GM23338 (cell line): ENCODE measurements around the gene VSTM2L. TPM values are rescaled to one million over a fixed set of nuclear protein-coding genes. Genes with fewer than 3 reads are reported as not detected.

Experiments
- ATAC-seq: fragments of 200-7000 bp; cut with Tn5 transposase; 3 replicates; pipeline ENCODE4 v1.9.1; 2020
- DNase-seq: peaks from one replicate; pipeline ENCODE4 v3.0.0-alpha.2; 2015; ENCODE audit warnings: low spot score
- H2AFZ ChIP-seq: fragments of 200-600 bp; sonication (generic); 2 replicates; pipeline ENCODE4 v1.8.0; 2016; ENCODE audit warnings: antibody characterized with exemption, mild to moderate bottlenecking, moderate library complexity
- H3F3A ChIP-seq: fragments of 200-600 bp; sonication (generic); replicated peaks from 2 replicates; pipeline ENCODE4 v1.8.0; 2017; ENCODE audit warnings: antibody characterized with exemption, mixed run types, low read depth
- H3K27ac ChIP-seq: fragments of 200-600 bp; sonication (generic); 2 replicates; pipeline ENCODE4 v1.6.1; 2016; ENCODE audit warnings: low read depth
- H3K27me3 ChIP-seq: fragments of 200-600 bp; sonication (generic); 2 replicates; pipeline ENCODE4 v1.8.0; 2016; ENCODE audit warnings: mild to moderate bottlenecking, mixed run types, moderate library complexity; ENCODE audit not compliant: insufficient read depth
- H3K36me3 ChIP-seq: fragments of 200-600 bp; sonication (generic); 2 replicates; pipeline ENCODE4 v1.8.0; 2016; ENCODE audit warnings: mild to moderate bottlenecking; ENCODE audit not compliant: insufficient read depth
- H3K4me1 ChIP-seq: fragments of 200-600 bp; sonication (generic); 2 replicates; pipeline ENCODE4 v1.8.0; 2016; ENCODE audit warnings: mild to moderate bottlenecking, moderate library complexity; ENCODE audit not compliant: insufficient read depth
- H3K4me2 ChIP-seq: fragments of 200-600 bp; sonication (generic); 2 replicates; pipeline ENCODE4 v1.7.1; 2017; ENCODE audit warnings: mixed run types
- H3K4me3 ChIP-seq: fragments of 200-600 bp; sonication (generic); 2 replicates; pipeline ENCODE4 v1.6.1; 2016; ENCODE audit warnings: mixed run types
- H3K79me2 ChIP-seq: fragments of 200-600 bp; sonication (generic); replicated peaks from 2 replicates; pipeline ENCODE4 v1.8.0; 2017; ENCODE audit warnings: mild to moderate bottlenecking; ENCODE audit not compliant: insufficient read depth
- H3K9me2 ChIP-seq: fragments of 200-600 bp; sonication (generic); 2 replicates; pipeline ENCODE4 v1.8.0; 2017; ENCODE audit not compliant: insufficient read depth
- H4K20me1 ChIP-seq: fragments of 200-600 bp; sonication (generic); replicated peaks from 2 replicates; pipeline ENCODE4 v1.8.0; 2017; ENCODE audit warnings: mild to moderate bottlenecking; ENCODE audit not compliant: insufficient read depth
- H3K27ac Mint-ChIP-seq: 2 replicates; pipeline ENCODE4 v1.8.0; 2020; ENCODE audit warnings: inconsistent platforms, mild to moderate bottlenecking, moderate library complexity, mixed read lengths
- H3K27me3 Mint-ChIP-seq: 3 replicates; pipeline ENCODE4 v1.8.0; 2022; ENCODE audit warnings: low read depth, mild to moderate bottlenecking, moderate library complexity, mixed read lengths, inconsistent platforms; ENCODE audit not compliant: insufficient read depth, poor library complexity
- H3K36me3 Mint-ChIP-seq: 3 replicates; pipeline ENCODE4 v1.8.0; 2021; ENCODE audit warnings: low read depth, mild to moderate bottlenecking, inconsistent platforms, moderate library complexity, mixed read lengths
- H3K4me1 Mint-ChIP-seq: 3 replicates; pipeline ENCODE4 v1.8.0; 2020; ENCODE audit warnings: mild to moderate bottlenecking, inconsistent platforms, mixed read lengths
- H3K4me3 Mint-ChIP-seq: 3 replicates; pipeline ENCODE4 v1.8.0; 2021; ENCODE audit warnings: moderate library complexity, mild to moderate bottlenecking, inconsistent platforms, mixed read lengths
- H3K9me3 Mint-ChIP-seq: 3 replicates; pipeline ENCODE4 v1.8.0; 2020; ENCODE audit warnings: moderate library complexity, mild to moderate bottlenecking, inconsistent platforms, mixed read lengths
- CREB1 ChIP-seq: fragments of 250-450 bp; sonication (Bioruptor Pico); IDR thresholded peaks from 2 replicates; pipeline ENCODE4 v1.5.0; 2020; ENCODE audit warnings: low read depth, mild to moderate bottlenecking, moderate library complexity
- EZH2 ChIP-seq: fragments of 200-600 bp; sonication (generic); IDR thresholded peaks from one replicate; pipeline ENCODE4 v1.8.0; 2017; ENCODE audit warnings: antibody characterized with exemption, mild to moderate bottlenecking, low read depth; ENCODE audit not compliant: unreplicated experiment
- EZH2phosphoT487 ChIP-seq: fragments of 200-600 bp; sonication (generic); IDR thresholded peaks from one replicate; pipeline ENCODE4 v1.8.1; 2018; ENCODE audit warnings: antibody characterized with exemption; ENCODE audit not compliant: unreplicated experiment
- JUNB ChIP-seq: IDR thresholded peaks from one replicate; pipeline ENCODE4 v1.6.1; 2016; ENCODE audit warnings: antibody characterized with exemption; ENCODE audit not compliant: unreplicated experiment
- NANOG ChIP-seq: IDR thresholded peaks from 2 replicates; pipeline ENCODE4 v1.6.1; 2016; ENCODE audit warnings: antibody characterized with exemption, borderline replicate concordance
- POLR2AphosphoS5 ChIP-seq: IDR thresholded peaks from 2 replicates; pipeline ENCODE4 v1.6.1; 2016; ENCODE audit warnings: antibody characterized with exemption, low read depth
- STAT1 ChIP-seq: IDR thresholded peaks from one replicate; pipeline ENCODE4 v1.6.1; 2016; ENCODE audit warnings: antibody characterized with exemption; ENCODE audit not compliant: unreplicated experiment
- ZNF114 ChIP-seq: fragments of 250-450 bp; sonication (Bioruptor Pico); IDR thresholded peaks from 2 replicates; pipeline ENCODE4 v1.5.0; 2020; ENCODE audit warnings: mild to moderate bottlenecking, moderate library complexity
- polyA plus RNA-seq: library from polyadenylated mRNA; unstranded; fragments of >200 nt; fragmentation: Nextera tagmentation; extraction: Ambion mirVana; gene quantifications from 2 replicates; pipeline ENCODE4 v1.2.1, GENCODE V29; 2016
- total RNA-seq: library from RNA; depleted of rRNA; stranded (reverse); fragments of >200 nt; shearing (Covaris generic); gene quantifications from 2 replicates; pipeline ENCODE4 v1.2.3, GENCODE V29; 2014
- TF ChIP-seq, protein P1 (sequence below): fragments of 250-450 bp; sonication (Bioruptor Pico); IDR thresholded peaks from 2 replicates; pipeline ENCODE4 v1.5.0; 2020; ENCODE audit warnings: mild to moderate bottlenecking, moderate library complexity
- TF ChIP-seq, protein P2 (sequence below), 2 experiments: fragments of 200-600 bp in 1 of 2; sonication (generic) in 1 of 2; conservative IDR thresholded peaks; 2 replicates each; pipeline versions ENCODE4 v1.5.1 to v1.6.1; 2016 to 2017; ENCODE audit warnings: antibody characterized with exemption in 2 of 2, low read depth in 2 of 2, mild to moderate bottlenecking in 2 of 2, moderate library complexity in 1 of 2
- TF ChIP-seq, protein P3 (sequence below): IDR thresholded peaks from one replicate; pipeline ENCODE4 v1.6.1; 2018; ENCODE audit warnings: antibody characterized with exemption; ENCODE audit not compliant: unreplicated experiment
- TF ChIP-seq, protein P4 (sequence below): IDR thresholded peaks from 2 replicates; pipeline ENCODE4 v1.6.1; 2016; ENCODE audit warnings: antibody characterized with exemption

The VSTM2L gene
- total and polyA plus RNA-seq, 2 experiments from 2014 or later, result 0.60 to 1.9 TPM

DNA sequence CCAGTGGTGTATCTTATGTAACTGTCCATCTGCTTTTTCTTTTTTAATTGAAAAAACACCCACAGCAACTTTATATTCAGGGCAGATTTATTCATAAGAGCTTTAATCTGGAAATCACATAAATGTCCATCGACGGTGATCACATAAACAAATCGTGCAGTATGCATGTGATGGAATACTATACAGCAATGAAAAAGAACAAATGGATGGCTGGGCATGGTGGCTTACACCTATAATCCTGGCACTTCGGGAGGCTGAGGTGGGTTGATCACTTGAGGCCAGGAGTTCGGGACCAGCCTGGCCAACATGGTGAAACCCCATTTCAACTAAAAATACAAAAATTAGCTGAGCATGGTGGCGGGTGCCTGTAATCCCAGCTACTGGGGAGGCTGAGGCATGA lies 39.1 kb downstream of the VSTM2L start (continued):
- TF ChIP-seq, protein P1, sequence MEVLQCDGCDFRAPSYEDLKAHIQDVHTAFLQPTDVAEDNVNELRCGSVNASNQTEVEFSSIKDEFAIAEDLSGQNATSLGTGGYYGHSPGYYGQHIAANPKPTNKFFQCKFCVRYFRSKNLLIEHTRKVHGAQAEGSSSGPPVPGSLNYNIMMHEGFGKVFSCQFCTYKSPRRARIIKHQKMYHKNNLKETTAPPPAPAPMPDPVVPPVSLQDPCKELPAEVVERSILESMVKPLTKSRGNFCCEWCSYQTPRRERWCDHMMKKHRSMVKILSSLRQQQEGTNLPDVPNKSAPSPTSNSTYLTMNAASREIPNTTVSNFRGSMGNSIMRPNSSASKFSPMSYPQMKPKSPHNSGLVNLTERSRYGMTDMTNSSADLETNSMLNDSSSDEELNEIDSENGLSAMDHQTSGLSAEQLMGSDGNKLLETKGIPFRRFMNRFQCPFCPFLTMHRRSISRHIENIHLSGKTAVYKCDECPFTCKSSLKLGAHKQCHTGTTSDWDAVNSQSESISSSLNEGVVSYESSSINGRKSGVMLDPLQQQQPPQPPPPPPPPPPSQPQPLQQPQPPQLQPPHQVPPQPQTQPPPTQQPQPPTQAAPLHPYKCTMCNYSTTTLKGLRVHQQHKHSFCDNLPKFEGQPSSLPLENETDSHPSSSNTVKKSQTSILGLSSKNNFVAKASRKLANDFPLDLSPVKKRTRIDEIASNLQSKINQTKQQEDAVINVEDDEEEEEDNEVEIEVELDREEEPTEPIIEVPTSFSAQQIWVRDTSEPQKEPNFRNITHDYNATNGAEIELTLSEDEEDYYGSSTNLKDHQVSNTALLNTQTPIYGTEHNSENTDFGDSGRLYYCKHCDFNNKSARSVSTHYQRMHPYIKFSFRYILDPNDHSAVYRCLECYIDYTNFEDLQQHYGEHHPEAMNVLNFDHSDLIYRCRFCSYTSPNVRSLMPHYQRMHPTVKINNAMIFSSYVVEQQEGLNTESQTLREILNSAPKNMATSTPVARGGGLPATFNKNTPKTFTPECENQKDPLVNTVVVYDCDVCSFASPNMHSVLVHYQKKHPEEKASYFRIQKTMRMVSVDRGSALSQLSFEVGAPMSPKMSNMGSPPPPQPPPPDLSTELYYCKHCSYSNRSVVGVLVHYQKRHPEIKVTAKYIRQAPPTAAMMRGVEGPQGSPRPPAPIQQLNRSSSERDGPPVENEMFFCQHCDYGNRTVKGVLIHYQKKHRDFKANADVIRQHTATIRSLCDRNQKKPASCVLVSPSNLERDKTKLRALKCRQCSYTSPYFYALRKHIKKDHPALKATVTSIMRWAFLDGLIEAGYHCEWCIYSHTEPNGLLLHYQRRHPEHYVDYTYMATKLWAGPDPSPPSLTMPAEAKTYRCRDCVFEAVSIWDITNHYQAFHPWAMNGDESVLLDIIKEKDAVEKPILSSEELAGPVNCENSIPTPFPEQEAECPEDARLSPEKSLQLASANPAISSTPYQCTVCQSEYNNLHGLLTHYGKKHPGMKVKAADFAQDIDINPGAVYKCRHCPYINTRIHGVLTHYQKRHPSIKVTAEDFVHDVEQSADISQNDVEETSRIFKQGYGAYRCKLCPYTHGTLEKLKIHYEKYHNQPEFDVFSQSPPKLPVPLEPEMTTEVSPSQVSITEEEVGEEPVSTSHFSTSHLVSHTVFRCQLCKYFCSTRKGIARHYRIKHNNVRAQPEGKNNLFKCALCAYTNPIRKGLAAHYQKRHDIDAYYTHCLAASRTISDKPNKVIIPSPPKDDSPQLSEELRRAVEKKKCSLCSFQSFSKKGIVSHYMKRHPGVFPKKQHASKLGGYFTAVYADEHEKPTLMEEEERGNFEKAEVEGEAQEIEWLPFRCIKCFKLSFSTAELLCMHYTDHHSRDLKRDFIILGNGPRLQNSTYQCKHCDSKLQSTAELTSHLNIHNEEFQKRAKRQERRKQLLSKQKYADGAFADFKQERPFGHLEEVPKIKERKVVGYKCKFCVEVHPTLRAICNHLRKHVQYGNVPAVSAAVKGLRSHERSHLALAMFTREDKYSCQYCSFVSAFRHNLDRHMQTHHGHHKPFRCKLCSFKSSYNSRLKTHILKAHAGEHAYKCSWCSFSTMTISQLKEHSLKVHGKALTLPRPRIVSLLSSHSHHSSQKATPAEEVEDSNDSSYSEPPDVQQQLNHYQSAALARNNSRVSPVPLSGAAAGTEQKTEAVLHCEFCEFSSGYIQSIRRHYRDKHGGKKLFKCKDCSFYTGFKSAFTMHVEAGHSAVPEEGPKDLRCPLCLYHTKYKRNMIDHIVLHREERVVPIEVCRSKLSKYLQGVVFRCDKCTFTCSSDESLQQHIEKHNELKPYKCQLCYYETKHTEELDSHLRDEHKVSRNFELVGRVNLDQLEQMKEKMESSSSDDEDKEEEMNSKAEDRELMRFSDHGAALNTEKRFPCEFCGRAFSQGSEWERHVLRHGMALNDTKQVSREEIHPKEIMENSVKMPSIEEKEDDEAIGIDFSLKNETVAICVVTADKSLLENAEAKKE (CRISPR knock-in tag), result no peak

DNA sequence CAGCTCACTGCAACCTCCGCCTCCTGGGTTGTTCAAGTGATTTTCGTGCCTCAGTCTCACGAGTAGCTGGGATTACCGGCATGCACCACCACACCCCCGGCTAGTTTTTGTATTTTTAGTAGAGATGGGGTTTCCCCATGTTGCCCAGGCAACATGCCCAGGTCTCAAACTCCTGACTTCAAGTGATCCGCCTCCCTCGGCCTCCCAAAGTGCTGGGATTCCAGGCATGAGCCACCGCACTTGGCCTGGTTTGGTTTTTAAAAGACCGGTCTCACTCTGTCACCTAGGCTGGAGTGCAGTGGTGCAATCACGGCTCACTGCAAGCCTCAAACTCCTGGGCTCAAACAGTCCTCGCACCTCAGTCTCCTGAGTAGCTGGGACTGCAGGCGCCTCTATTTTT lies 40.1 kb downstream of the VSTM2L start:
- Mint-ChIP-seq H3K27me3 (peaks cover 6% of the 10 kb centered on the region), H3K27ac (no peak overlapping the region), H3K9me3 (peaks cover 10% of the 10 kb centered on the region), H3K4me3 (no peak overlapping the region), H3K36me3 (no peaks in the 10 kb centered on the region), H3K4me1 (peaks cover 3% of the 10 kb centered on the region)
- Histone ChIP-seq H3K36me3 (no peaks in the 10 kb centered on the region), H2AFZ (no peak overlapping the region), H4K20me1 (no peaks in the 10 kb centered on the region), H3K27me3 (no peaks in the 10 kb centered on the region), H3K4me3 (no peak overlapping the region), H3F3A (no peaks in the 10 kb centered on the region), H3K27ac (no peak overlapping the region), H3K9me2 (no peaks in the 10 kb centered on the region), H3K79me2 (no peaks in the 10 kb centered on the region), H3K4me2 (no peak overlapping the region), H3K4me1 (peaks cover 5% of the 10 kb centered on the region; the same call in 1 of the 2 replicates)
- ATAC-seq (no peak), DNase-seq (no peak)
- TF ChIP-seq ZNF114 (no peak), JUNB (no peak), EZH2phosphoT487 (no peak), NANOG (no peak), EZH2 (no peak), STAT1 (no peak), POLR2AphosphoS5 (no peak), CREB1 (CRISPR knock-in tag) (no peak)
- TF ChIP-seq, protein P2, sequence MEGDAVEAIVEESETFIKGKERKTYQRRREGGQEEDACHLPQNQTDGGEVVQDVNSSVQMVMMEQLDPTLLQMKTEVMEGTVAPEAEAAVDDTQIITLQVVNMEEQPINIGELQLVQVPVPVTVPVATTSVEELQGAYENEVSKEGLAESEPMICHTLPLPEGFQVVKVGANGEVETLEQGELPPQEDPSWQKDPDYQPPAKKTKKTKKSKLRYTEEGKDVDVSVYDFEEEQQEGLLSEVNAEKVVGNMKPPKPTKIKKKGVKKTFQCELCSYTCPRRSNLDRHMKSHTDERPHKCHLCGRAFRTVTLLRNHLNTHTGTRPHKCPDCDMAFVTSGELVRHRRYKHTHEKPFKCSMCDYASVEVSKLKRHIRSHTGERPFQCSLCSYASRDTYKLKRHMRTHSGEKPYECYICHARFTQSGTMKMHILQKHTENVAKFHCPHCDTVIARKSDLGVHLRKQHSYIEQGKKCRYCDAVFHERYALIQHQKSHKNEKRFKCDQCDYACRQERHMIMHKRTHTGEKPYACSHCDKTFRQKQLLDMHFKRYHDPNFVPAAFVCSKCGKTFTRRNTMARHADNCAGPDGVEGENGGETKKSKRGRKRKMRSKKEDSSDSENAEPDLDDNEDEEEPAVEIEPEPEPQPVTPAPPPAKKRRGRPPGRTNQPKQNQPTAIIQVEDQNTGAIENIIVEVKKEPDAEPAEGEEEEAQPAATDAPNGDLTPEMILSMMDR (conservative IDR thresholded peaks at IDR 0.05; ENCODE audit: low read depth in 2 of 2), result no peak
- TF ChIP-seq, protein P3, sequence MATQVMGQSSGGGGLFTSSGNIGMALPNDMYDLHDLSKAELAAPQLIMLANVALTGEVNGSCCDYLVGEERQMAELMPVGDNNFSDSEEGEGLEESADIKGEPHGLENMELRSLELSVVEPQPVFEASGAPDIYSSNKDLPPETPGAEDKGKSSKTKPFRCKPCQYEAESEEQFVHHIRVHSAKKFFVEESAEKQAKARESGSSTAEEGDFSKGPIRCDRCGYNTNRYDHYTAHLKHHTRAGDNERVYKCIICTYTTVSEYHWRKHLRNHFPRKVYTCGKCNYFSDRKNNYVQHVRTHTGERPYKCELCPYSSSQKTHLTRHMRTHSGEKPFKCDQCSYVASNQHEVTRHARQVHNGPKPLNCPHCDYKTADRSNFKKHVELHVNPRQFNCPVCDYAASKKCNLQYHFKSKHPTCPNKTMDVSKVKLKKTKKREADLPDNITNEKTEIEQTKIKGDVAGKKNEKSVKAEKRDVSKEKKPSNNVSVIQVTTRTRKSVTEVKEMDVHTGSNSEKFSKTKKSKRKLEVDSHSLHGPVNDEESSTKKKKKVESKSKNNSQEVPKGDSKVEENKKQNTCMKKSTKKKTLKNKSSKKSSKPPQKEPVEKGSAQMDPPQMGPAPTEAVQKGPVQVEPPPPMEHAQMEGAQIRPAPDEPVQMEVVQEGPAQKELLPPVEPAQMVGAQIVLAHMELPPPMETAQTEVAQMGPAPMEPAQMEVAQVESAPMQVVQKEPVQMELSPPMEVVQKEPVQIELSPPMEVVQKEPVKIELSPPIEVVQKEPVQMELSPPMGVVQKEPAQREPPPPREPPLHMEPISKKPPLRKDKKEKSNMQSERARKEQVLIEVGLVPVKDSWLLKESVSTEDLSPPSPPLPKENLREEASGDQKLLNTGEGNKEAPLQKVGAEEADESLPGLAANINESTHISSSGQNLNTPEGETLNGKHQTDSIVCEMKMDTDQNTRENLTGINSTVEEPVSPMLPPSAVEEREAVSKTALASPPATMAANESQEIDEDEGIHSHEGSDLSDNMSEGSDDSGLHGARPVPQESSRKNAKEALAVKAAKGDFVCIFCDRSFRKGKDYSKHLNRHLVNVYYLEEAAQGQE, result no peak
- TF ChIP-seq, protein P4, sequence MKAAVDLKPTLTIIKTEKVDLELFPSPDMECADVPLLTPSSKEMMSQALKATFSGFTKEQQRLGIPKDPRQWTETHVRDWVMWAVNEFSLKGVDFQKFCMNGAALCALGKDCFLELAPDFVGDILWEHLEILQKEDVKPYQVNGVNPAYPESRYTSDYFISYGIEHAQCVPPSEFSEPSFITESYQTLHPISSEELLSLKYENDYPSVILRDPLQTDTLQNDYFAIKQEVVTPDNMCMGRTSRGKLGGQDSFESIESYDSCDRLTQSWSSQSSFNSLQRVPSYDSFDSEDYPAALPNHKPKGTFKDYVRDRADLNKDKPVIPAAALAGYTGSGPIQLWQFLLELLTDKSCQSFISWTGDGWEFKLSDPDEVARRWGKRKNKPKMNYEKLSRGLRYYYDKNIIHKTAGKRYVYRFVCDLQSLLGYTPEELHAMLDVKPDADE, result no peak
